CD4-positive, alpha-beta T cell treated with Interferon gamma for 1 hour (primary cell): ENCODE measurements around the gene CD99L2.
"Not testable (repeated sequence)": the region's sequence is repeated elsewhere in the genome, so short reads cannot be mapped to it uniquely, and the experiment has no call there.

ENCODE experiments used
- DNase-seq: peaks from one replicate; pipeline ENCODE4 v3.0.0-alpha.2; 2020

CD99L2 gene

DNA sequence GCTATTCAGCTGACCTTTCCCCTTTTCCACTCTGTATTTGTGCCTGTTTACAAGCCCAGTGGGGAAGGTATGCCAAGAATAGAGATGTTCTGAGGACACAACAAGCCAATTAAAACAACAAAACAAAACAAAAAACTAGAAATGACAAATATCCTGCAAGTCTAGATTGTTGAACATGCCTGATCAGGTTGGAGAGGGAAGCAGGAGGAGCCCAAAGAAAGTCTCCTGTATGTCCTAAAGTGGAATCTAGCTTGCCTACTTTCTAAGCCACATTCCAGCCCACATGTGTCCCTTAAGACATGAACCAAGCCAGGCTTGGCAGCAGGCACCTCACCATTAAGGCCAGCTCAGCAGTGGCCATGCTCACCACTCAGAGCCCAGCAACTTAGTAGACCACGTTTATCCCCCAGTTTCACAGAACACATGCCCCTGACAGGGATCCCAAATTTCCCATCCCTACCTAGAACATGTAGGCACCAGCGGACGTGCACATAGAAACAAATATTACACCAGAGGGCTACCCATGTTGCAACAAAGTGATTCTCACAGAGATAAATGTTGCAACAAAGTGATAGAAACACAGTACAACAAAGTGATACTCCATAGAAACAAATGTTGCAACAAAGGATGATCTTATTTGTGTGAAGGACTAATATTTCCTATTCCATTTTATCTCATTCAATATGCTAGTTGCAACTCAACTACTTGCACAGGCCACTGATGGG lies 48.3 kb downstream of the CD99L2 start:
- DNase-seq = no peak

DNA sequence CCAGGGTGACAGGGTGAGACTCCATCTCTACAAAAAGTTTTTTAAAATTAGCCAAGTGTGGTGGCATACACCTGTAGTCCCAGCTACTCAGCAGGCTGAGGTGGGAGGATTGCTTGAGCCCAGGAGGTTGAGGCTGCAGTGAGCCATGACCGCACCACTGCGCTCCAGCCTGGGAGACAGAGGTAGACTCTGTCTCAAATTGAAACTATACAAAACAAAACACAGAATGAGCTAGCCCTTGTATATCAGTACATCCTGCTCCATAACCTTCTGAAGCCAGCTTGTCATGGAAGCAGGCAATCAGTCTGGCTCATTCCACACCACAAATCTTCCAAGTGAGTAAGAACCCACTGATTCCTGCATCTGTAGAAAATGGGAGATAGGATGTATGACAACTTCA lies 49.0 kb downstream of the CD99L2 start:
- no peak for DNase-seq

DNA sequence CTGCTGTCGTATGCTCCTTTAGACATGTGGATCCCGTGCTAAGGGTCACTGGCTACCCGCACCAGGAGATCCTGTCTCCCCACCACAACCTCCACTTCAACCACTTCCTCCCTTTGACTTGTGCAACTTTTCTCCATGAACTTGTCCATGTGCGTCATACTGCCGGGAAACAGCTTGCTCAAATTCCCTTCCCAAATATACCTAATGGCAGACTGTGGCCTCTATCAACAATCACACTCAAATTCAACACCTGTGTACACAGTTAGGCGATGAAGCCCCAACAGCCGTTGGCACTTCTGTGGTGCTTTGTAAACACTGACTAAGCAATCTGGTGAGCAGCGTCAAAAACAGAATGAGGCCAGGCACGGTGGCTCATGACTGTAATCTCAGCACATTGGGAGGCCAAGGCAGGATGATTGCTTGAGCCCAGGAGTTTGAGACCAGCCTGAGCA lies 49.5 kb downstream of the CD99L2 start:
- DNase-seq = peak; percentile 8

DNA sequence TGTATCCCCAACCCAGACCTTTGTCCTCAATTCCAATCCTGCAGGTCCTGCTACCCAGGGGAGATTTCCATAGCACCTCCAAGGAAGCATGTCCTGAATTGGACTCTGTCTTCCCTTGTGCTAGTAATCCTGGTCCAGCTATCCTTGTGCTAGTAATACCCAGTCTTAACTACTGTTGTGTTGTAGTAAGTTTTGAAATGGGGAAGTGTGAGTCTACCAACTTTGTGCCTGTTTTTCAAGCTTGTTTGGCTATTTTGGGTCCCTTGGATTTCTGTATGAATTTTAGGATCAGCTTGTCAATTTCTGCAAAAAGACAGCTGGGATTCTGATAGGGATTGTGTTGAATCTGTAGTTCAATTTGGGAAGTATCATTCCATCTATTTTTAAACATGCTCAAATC lies 51.4 kb downstream of the CD99L2 start:
- no peak for DNase-seq

- no peak for DNase-seq
Measured at GRCh38 chrX:150846130-150846529, 52.3 kb downstream of the CD99L2 start.

DNA sequence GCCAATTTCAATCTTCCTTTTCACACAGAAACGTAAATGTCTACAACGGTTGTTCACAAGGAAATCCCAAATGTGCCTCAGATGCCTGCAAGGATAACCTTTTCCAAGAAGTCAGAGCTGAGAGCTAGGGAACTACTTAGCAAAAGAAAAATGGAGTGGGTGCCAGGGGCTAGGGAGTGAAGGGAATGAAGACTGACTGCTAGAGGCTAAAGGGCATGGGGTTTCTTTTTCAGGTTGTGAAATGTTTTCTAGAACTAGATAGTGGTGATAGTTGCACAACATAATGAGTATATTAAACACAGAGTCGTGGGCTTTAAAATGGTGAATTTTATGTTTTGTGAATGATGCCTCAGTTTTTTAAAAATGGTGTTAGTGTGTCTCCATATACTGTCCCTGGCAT lies 53.4 kb downstream of the CD99L2 start:
- no peak for DNase-seq

DNA sequence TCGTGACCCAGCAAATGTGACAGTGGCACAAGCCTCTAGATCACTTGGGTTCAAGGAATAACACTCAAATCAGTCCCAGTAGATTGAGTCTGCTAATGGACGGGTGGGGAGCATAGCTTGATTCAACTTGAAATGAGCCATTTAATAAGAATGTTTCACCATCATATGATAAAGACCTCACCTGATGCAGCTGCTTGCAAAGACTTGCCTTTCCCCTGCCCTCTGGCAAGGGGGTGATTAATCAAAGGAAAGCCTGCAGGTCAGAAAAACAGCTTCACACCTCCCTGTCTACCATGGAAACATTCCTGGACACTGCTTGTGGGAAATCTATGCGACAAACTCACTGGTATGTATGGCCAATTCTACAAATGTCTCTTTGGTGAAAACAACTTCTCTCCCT lies 54.5 kb downstream of the CD99L2 start:
- DNase-seq = no peak

DNA sequence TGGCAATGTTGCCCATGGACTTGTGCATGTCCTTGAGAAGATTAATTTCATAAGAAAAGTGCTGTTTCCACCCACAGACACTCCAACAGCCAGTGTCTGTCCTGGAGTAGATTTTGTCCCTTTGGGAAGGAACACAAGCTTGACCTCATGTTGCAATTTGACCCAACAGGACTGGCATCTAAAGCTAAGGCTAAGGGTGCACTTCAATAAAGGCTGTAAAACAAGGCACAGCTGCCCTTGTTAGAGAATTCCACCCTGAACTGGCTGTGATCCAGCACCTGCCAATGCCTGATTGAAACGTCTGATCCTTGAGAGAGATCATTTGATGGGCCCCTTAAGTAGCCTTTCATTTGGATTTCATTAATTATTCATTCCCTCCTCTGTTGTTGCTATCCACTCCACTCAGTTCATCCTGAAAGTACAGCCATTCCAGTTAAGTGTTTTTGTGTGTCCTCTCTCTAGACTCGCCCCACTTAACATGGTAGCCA lies 56.2 kb downstream of the CD99L2 start:
- DNase-seq = no peak

GRCh38 chrX:150841456-150842197 lies 56.8 kb downstream of the CD99L2 start:
- no peak for DNase-seq

- no peak for DNase-seq
Measured at GRCh38 chrX:150837845-150838244, 60.6 kb downstream of the CD99L2 start.

GRCh38 chrX:150834695-150835094 lies 63.8 kb downstream of the CD99L2 start:
- no peak for DNase-seq

DNA sequence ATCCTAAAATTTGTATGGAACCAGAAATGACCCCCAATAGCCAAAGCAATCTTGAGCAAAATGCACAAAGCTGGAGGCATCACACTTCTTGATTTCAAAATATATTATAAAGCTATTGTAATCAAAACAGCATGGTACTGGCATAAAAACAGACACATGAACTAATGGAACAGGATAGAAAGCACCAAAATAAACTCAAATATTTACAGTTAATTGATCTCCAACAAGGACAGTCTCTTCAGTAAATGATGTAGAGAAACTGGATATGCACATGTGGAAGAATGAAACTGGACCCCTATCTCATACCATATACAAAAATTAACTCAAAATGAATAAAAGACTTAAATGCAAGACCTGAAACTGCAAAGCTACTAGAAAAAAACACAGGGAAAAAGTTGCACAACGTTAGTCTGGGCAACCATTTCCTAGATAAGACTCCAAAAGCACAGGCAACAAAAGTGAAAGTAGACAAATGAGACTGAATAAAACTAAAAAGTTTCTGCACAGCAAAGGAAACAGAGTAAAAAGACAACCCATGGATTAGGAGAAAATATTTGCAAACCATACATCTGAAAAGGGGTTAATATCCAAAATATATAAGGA lies 64.9 kb downstream of the CD99L2 start:
- no peak for DNase-seq

DNA sequence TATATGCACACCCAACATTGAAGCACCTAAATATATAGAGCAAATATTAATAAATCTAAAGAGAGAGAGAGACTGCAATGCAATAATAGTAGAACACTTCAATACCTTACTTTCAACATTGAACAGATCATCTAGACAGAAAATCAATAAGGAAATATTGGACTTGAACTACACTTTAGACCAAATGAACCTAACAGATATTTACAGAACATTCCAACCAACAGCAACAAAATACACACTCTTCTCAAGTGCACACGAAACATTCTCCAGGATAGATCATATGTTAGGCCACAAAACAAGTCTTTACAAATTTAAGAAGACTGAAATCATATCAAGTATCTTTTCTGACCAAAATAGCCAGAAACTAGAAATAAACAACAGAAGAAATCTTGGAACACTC lies 66.6 kb downstream of the CD99L2 start:
- DNase-seq = no peak

DNA sequence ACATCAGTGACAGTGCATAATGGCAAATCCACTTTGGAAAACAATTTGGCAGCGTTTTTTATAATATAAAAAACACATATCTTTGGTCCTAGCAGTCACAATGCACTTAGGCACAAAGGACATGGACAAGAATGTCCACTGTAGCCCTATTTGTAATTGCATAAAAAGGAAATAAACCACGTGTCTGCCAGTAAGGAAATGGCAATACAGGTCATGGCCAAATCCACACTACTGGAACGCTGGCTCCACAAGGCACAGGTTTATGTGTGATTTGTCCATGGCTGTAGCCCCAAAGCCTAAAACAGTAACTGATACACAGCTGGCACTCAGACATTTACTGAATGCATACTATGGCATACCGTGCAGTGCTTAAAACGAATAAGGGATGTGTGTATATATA lies 69.7 kb downstream of the CD99L2 start:
- no peak for DNase-seq

GRCh38 chrX:150824352-150824751 lies 74.1 kb downstream of the CD99L2 start:
- not testable (repeated sequence) for DNase-seq

GRCh38 chrX:150823826-150824225 lies 74.6 kb downstream of the CD99L2 start:
- not testable (repeated sequence) for DNase-seq

- DNase-seq = no peak
Measured at GRCh38 chrX:150821971-150822370, 76.5 kb downstream of the CD99L2 start.

GRCh38 chrX:150813922-150814321 lies 84.5 kb downstream of the CD99L2 start:
- DNase-seq = no peak

DNA sequence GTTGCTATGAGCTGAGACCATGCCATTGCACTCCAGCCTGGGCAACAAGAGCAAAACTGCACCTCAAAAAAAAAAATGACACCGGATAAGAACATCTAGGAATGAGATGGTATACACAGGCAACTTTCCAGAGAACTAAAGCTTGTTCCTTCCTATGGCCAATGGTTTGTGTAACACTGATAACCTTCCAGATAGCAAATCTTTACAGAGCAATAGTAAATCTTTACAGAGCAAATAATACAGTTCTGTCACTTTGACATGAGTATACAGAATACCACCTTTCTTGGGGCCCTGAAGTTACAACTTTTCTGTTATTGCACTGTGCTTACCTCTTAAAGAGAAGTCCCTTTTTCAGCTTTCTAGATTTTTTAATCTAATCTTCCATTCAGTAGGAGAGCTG lies 91.6 kb downstream of the CD99L2 start:
- DNase-seq = no peak

DNA sequence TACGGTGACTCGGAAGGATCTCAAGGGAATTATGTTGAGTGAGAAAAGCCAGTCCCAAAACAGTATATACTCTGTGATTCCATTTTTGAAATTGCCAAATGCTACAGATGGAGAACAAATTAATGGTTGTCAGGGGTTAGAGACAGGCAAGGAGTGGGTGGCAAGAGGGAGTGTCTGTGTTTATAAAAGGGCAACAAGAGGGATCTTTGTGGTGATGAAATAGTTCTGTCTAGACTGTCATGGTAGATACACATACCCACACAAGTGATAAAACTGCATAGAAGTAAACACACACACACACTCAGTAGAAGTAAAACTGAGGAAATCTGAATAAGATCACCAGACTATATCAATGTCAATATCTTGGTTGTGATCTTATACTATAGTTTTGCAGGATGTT lies 92.7 kb downstream of the CD99L2 start:
- DNase-seq = no peak

DNA sequence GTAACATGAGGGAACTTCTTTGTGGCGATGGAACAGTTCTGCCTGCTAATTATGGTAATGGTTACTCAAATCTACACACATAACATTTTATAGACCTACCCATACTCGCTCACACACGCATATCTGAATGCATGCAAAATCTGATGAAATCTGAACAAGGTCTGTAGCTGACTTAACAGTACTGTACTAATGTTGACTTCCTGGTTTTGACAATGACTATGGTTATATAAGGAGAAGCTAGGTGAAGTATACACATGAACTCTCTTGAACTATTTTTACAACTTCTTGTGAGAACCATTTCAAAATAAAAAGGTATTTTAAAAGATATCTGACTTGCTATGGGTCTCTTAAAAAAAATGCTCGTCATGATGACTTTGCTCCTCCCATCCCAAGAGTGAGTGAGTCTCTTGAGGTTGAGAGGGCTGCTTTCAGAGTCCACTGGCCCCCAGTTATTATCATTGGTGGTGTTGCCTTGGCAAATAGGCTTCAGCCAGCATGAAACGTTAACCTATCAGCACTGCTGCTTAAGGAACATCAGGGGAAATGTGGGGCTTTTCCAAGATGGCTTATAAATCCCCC lies 105.4 kb downstream of the CD99L2 start:
- no peak for DNase-seq

GRCh38 chrX:150790021-150790420 lies 108.4 kb downstream of the CD99L2 start:
- no peak for DNase-seq

GRCh38 chrX:150781677-150782076 lies 116.8 kb downstream of the CD99L2 start:
- no peak for DNase-seq

DNA sequence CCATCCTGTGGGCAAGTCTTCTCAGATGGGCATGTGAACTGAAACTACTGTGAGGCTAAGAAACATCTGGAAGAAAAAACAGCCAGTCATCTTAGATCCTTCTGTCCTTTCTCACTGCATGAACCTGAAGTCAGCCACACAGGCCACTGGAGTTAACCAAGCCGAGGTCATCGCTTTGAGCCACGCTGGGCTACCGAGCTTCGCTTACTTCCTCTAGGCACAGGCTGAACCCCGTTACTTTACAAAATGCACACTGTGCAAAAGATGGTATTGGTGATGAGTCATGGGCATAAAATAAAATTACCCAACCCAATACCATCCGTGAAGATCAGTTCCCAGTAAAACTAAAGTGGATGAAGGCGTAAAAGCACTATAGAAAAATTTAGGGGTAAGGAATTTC lies 119.1 kb downstream of the CD99L2 start:
- no peak for DNase-seq
